ENCODE results near the gene RRBP1.

DNA sequence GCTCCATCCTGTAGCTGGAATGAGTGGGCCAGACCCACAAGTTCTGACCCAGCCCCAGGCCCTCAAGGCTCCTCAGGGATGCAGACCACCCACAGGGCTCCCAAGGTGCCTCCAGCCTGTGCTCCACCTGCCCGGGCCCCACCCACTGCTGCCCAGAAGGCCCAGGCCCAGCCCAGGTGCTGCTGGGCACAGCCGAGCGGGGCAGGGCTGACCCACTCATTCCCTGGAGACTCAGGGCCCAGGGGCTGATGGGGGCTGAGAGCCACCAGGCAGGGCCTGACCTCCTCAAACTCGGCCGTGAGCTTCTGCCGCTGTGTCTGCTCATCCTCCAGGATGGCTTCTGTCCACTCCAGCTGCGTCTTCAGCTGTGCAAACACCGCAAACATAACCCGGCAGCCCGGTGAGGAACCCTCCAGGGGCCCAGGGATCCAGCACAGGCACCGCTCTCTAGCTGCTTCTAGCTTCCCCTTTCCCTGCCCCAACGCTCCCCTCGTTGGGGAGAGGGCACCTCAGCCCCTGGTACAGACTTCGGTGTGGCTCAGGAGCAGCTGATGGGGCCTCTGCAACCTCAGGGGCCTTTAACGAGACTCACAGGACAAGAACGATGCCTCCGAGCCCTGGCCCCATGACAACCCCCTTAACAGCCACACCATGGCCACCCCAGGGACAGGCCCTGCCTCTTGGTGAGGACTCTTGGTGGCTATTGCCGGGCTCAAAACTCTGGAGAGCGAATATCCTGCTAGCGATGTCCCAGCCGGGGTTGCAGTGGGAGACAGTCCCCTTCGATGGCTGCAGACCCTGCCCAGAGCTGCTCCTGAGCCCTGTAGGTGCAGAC is 66.2 kb downstream of the RRBP1 start:
- TF ChIP-seq, protein P1, sequence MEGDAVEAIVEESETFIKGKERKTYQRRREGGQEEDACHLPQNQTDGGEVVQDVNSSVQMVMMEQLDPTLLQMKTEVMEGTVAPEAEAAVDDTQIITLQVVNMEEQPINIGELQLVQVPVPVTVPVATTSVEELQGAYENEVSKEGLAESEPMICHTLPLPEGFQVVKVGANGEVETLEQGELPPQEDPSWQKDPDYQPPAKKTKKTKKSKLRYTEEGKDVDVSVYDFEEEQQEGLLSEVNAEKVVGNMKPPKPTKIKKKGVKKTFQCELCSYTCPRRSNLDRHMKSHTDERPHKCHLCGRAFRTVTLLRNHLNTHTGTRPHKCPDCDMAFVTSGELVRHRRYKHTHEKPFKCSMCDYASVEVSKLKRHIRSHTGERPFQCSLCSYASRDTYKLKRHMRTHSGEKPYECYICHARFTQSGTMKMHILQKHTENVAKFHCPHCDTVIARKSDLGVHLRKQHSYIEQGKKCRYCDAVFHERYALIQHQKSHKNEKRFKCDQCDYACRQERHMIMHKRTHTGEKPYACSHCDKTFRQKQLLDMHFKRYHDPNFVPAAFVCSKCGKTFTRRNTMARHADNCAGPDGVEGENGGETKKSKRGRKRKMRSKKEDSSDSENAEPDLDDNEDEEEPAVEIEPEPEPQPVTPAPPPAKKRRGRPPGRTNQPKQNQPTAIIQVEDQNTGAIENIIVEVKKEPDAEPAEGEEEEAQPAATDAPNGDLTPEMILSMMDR (conservative IDR thresholded peaks at IDR 0.05; ENCODE audit: low read depth, low read length), result no peak
- TF ChIP-seq SMC3 (IDR thresholded peaks at IDR 0.05; ENCODE audit: low read depth, low read length), result no peak
- no peak for TF ChIP-seq CHD1 (IDR thresholded peaks at IDR 0.05; ENCODE audit: low read depth, low read length)
